ENCODE measurements around the gene OARD1. TPM values are rescaled to one million over a fixed set of nuclear protein-coding genes. Genes with fewer than 3 reads are reported as not detected.
"Not testable (repeated sequence)": the region's sequence is repeated elsewhere in the genome, so short reads cannot be mapped to it uniquely, and the experiment has no call there.

OARD1 gene
- total RNA-seq, 2 donors from 2014 or later: 31.8 to 41.2 TPM

DNA sequence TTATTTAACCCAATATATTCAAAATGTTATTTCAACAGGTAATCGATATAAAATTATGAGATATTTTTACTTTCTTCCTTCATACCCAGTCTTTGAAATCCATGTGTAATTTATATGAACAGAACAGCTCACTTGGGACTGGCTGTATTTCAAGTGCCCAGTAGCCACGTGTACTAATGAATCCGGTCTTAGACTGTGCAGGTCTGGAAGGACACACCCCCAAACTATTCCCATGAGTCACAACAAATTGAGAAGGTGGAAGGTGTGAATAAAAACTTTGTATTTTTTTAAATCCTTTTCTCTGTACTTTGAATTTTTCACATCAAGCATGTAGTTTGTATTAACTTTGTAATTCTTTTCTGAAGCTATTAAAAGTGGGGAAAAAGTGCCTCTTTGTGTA, 36.0 kb downstream of the OARD1 start:
- no peak for ATAC-seq (replicated peaks)
- H3K9me3 Mint-ChIP-seq: no peaks in the 10 kb centered on the region
- no peak overlapping the region for H3K4me3 Mint-ChIP-seq
- no peaks in the 10 kb centered on the region for H3K4me1 Mint-ChIP-seq
- no peaks in the 10 kb centered on the region for H3K27me3 Mint-ChIP-seq
- H3K27ac Mint-ChIP-seq: no peak overlapping the region
- no peaks in the 10 kb centered on the region for H3K36me3 Mint-ChIP-seq (ENCODE audit: low read depth)

GRCh38 chr6:41033776-41034175, 38.4 kb downstream of the OARD1 start:
- no peak for ATAC-seq (replicated peaks)
- no peaks in the 10 kb centered on the region for H3K27me3 Mint-ChIP-seq
- no peaks in the 10 kb centered on the region for H3K36me3 Mint-ChIP-seq (ENCODE audit: low read depth)
- peaks cover 6% of the 10 kb centered on the region for H3K4me1 Mint-ChIP-seq
- no peaks in the 10 kb centered on the region for H3K9me3 Mint-ChIP-seq
- H3K4me3 Mint-ChIP-seq: no peak overlapping the region
- H3K27ac Mint-ChIP-seq: no peak overlapping the region

- H3K9me3 Mint-ChIP-seq: no peaks in the 10 kb centered on the region
- H3K4me1 Mint-ChIP-seq: peaks cover 9% of the 10 kb centered on the region
- no peaks in the 10 kb centered on the region for H3K36me3 Mint-ChIP-seq (ENCODE audit: low read depth)
- no peaks in the 10 kb centered on the region for H3K27me3 Mint-ChIP-seq
- H3K4me3 Mint-ChIP-seq: no peak overlapping the region
- peak overlapping the region; percentile 14 for H3K27ac Mint-ChIP-seq
- no peak for ATAC-seq (replicated peaks)
These were observed 39.3 kb downstream of the OARD1 start for GRCh38 chr6:41032830-41033229.

- peaks cover 18% of the 10 kb centered on the region for H3K4me1 Mint-ChIP-seq
- no peaks in the 10 kb centered on the region for H3K9me3 Mint-ChIP-seq
- ATAC-seq (replicated peaks): peak; percentile 63
- peak overlapping the region; percentile 81 for H3K4me3 Mint-ChIP-seq
- no peaks in the 10 kb centered on the region for H3K36me3 Mint-ChIP-seq (ENCODE audit: low read depth)
- H3K27me3 Mint-ChIP-seq: no peaks in the 10 kb centered on the region
- H3K27ac Mint-ChIP-seq: peak overlapping the region; percentile 59
These were observed 43.4 kb downstream of the OARD1 start for GRCh38 chr6:41028561-41029412.

DNA sequence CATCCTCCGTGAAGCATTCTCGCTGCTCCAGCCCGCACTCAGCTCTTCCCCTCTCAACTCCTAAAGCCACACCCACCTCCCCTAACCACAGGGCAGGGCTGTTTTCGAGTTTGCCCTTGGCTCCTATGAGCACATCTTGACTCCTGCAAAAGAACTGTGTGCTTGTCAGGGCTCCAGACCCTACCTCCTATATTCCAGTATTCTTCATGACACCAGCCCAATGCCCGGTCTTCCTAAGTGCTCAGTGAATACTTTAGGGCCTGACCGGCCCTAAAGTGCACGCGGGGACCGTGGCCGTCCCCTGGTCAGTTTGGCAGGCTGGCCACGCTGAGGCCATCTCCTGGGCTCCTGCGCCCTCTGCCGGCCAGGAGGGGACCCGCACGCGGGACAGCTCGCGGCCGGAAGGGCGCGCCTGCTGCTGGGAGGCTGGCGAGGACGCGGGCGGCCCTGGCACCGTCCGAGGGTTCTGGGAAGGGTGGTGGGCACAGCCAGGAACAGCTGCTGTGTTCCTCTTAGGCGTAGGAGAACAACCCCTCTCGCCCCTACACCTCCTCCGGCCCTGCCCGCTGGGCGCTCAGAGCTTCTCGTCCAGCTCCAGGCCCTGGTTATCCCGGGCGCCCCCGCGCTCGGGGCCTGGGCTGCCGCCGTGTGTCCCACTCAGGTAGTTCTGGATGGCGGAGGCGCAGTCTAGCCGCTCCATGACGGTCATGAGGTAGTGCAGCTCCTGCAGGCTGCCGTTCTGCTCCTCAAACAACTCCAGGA, 44.2 kb downstream of the OARD1 start:
- peaks cover 18% of the 10 kb centered on the region for H3K4me1 Mint-ChIP-seq
- peak; percentile 89 for ATAC-seq (replicated peaks)
- H3K4me3 Mint-ChIP-seq: peak overlapping the region; percentile 81
- no peaks in the 10 kb centered on the region for H3K27me3 Mint-ChIP-seq
- no peaks in the 10 kb centered on the region for H3K9me3 Mint-ChIP-seq
- no peaks in the 10 kb centered on the region for H3K36me3 Mint-ChIP-seq (ENCODE audit: low read depth)
- H3K27ac Mint-ChIP-seq: peak overlapping the region; percentile 59

DNA sequence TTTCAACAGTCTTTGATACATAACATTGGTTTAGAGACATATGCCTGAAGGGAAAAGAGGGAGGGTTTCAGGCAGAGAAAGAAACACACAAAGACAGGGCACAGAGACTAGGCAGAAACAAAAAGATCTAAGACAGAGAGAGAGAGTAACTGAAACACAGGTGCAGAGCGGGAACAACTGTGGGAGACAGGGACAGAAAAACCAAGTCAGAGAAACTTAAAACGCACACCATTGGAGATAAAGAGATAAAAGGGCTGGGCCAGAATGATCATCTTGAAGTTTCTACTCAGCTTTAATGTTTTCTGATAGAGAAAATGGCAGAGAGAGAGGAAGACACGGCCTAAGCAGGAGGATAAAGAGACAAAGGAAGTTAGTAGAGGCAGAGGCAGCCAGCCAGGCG, 44.9 kb downstream of the OARD1 start:
- H3K27ac Mint-ChIP-seq: peak overlapping the region; percentile 59
- H3K4me1 Mint-ChIP-seq: peaks cover 18% of the 10 kb centered on the region
- no peaks in the 10 kb centered on the region for H3K27me3 Mint-ChIP-seq
- no peaks in the 10 kb centered on the region for H3K36me3 Mint-ChIP-seq (ENCODE audit: low read depth)
- H3K4me3 Mint-ChIP-seq: peak overlapping the region; percentile 81
- no peaks in the 10 kb centered on the region for H3K9me3 Mint-ChIP-seq
- ATAC-seq (replicated peaks): no peak

- no peak overlapping the region for H3K27ac Mint-ChIP-seq
- ATAC-seq (replicated peaks): no peak
- no peaks in the 10 kb centered on the region for H3K27me3 Mint-ChIP-seq
These were observed 46.1 kb downstream of the OARD1 start for GRCh38 chr6:41025966-41026530.

DNA sequence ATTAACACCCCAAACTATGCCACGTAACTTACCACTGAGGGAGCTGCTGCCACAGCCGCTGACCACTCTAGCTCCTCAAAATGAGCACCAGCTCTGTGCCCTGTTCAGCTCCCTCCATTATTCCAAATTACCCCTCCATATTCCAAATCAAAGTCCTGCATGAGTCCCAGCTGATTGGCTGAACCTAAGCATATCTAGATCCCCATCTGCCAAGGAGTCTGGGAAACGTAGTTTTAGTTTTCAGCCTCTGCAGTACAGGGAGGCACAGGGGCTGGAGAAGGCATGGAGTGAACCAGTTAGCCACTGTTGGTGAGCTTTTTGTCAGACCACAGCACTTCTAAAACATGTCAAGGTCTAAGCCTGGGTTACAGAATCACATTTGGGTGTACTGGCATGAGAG, 49.0 kb downstream of the OARD1 start:
- no peaks in the 10 kb centered on the region for H3K36me3 Mint-ChIP-seq (ENCODE audit: low read depth)
- H3K9me3 Mint-ChIP-seq: no peaks in the 10 kb centered on the region
- no peaks in the 10 kb centered on the region for H3K27me3 Mint-ChIP-seq
- H3K4me3 Mint-ChIP-seq: no peak overlapping the region
- peaks cover 11% of the 10 kb centered on the region for H3K4me1 Mint-ChIP-seq
- no peak overlapping the region for H3K27ac Mint-ChIP-seq
- no peak for ATAC-seq (replicated peaks)

More at GRCh38 chr6:41025966-41026530, 46.1 kb downstream of the OARD1 start:
- Mint-ChIP-seq H3K4me3 (no peak overlapping the region), H3K9me3 (no peaks in the 10 kb centered on the region), H3K36me3 (ENCODE audit: low read depth) (no peaks in the 10 kb centered on the region), H3K4me1 (peaks cover 18% of the 10 kb centered on the region)

- no peak for ATAC-seq (replicated peaks)
- Mint-ChIP-seq H3K9me3 (no peaks in the 10 kb centered on the region), H3K36me3 (ENCODE audit: low read depth) (no peaks in the 10 kb centered on the region), H3K27me3 (no peaks in the 10 kb centered on the region), H3K27ac (no peak overlapping the region), H3K4me1 (peaks cover 4% of the 10 kb centered on the region), H3K4me3 (no peak overlapping the region)
These were observed 49.9 kb downstream of the OARD1 start for GRCh38 chr6:41022294-41022693.

DNA sequence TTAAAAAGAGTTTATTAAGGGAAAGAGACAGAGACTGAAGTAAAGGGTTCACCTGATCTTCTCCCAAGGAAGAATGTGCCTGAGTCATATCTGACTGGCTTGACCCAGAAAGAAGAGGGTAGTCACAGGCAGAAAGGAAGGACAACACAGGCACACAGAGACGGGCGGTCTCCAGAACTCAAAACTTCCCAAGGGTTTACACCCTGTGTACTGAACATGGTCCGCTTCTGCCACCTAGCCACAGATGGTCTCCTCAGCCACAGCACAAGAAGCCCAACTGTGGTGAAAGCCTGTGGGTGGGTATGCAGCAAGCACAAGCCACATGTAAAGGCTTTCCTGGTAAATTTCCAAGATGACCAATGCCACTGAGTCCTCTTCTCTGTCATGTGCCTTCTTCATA, 50.3 kb downstream of the OARD1 start:
- H3K27ac Mint-ChIP-seq: no peak overlapping the region
- no peaks in the 10 kb centered on the region for H3K4me1 Mint-ChIP-seq
- no peak overlapping the region for H3K4me3 Mint-ChIP-seq
- H3K36me3 Mint-ChIP-seq (ENCODE audit: low read depth): no peaks in the 10 kb centered on the region
- no peaks in the 10 kb centered on the region for H3K9me3 Mint-ChIP-seq
- no peak for ATAC-seq (replicated peaks)
- no peaks in the 10 kb centered on the region for H3K27me3 Mint-ChIP-seq

DNA sequence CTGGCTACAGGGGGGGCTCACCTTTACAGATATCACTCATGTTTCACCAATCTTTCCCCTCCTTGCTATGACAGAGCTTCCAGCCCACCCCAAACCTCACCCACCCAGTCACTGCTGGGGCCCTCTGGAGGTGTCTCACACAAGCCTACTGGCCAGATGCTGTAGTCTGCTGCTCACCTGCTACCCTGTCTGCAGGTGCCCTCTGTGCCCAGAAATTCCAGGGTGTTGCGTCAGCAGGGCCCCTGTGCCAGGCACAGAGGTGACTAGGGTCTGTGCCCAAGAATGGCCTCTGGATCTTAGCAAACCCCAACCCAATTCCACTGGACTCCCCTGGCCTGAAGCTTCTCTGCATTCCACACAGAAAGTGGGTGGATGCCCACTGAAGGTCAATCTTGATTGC, 54.5 kb downstream of the OARD1 start:
- Mint-ChIP-seq H3K27me3 (peaks cover 5% of the 10 kb centered on the region), H3K4me1 (no peaks in the 10 kb centered on the region), H3K27ac (no peak overlapping the region), H3K4me3 (no peak overlapping the region), H3K36me3 (ENCODE audit: low read depth) (no peaks in the 10 kb centered on the region), H3K9me3 (no peaks in the 10 kb centered on the region)
- ATAC-seq (replicated peaks): no peak

GRCh38 chr6:41015860-41016259, 56.3 kb downstream of the OARD1 start:
- H3K4me1 Mint-ChIP-seq; H3K27ac Mint-ChIP-seq; H3K27me3 Mint-ChIP-seq; H3K9me3 Mint-ChIP-seq; ATAC-seq (replicated peaks); H3K4me3 Mint-ChIP-seq; H3K36me3 Mint-ChIP-seq (ENCODE audit: low read depth): not testable (repeated sequence)

GRCh38 chr6:41014780-41015179, 57.4 kb downstream of the OARD1 start:
- no peaks in the 10 kb centered on the region for H3K4me1 Mint-ChIP-seq
- ATAC-seq (replicated peaks): no peak
- no peak overlapping the region for H3K27ac Mint-ChIP-seq
- H3K9me3 Mint-ChIP-seq: no peaks in the 10 kb centered on the region
- H3K27me3 Mint-ChIP-seq: peaks cover 5% of the 10 kb centered on the region
- H3K4me3 Mint-ChIP-seq: no peak overlapping the region
- no peaks in the 10 kb centered on the region for H3K36me3 Mint-ChIP-seq (ENCODE audit: low read depth)
